Esophagus squamous epithelium (tissue), 5 donors: Measurements from ENCODE around the gene AXIN1. TPM values are rescaled to one million over a fixed set of nuclear protein-coding genes. Genes with fewer than 3 reads are reported as not detected.
A peak's percentile ranks its signal among the peaks of the same experiment; 100 is the strongest.

Experiments used
- DNase-seq: peaks from one replicate; lab custom pipeline; 2025; lab: John Stamatoyannopoulos, UW
- H3K27ac ChIP-seq, 4 donors: fragments of 200-600 bp; sonication (generic); one replicate each; pipeline ENCODE4 v1.5.1; 2016 to 2019; ENCODE audit warnings: mild to moderate bottlenecking in 1 of 4
- H3K27me3 ChIP-seq, 4 donors: fragments of 200-600 bp; sonication (generic); 1 replicate in 3 of 4; 2 replicates in 1 of 4; pipeline versions ENCODE4 v1.5.1 to v1.6.0; 2017 to 2021; ENCODE audit warnings: antibody characterized with exemption in 1 of 4
- H3K36me3 ChIP-seq, 3 donors: fragments of 200-600 bp; sonication (generic); one replicate each; pipeline ENCODE4 v1.5.1; 2016 to 2019
- H3K4me1 ChIP-seq, 3 donors: fragments of 200-600 bp; sonication (generic); one replicate each; pipeline ENCODE4 v1.5.1; 2017 to 2019
- H3K4me3 ChIP-seq, 4 donors: fragments of 200-600 bp; sonication (generic); 1 replicate in 3 of 4; 2 replicates in 1 of 4; pipeline ENCODE4 v1.5.1; 2016 to 2019; ENCODE audit warnings: mild to moderate bottlenecking in 2 of 4, moderate library complexity in 1 of 4
- H3K9me3 ChIP-seq, 3 donors: fragments of 200-600 bp; sonication (generic); one replicate each; pipeline ENCODE4 v1.5.1; 2016 to 2019
- CTCF ChIP-seq, 6 experiments: fragments of 450-650 bp in 4 of 6; fragments of 200-600 bp in 2 of 6; sonication (generic) in 2 of 6; IDR thresholded peaks; one replicate each; pipeline ENCODE4 v1.5.1; 2016 to 2019; ENCODE audit warnings: antibody characterized with exemption in 6 of 6, mild to moderate bottlenecking in 4 of 6, moderate library complexity in 4 of 6
- POLR2A ChIP-seq, 4 donors: fragments of 450-650 bp; IDR thresholded peaks; one replicate each; pipeline ENCODE4 v1.6.1; 2017; ENCODE audit warnings: antibody characterized with exemption in 4 of 4, mild to moderate bottlenecking in 4 of 4, moderate library complexity in 3 of 4
- WGBS, 2 donors: methylation state at CpG; one replicate each; pipeline ENCODE4 v1.1.5; 2018; 5-methylcytosine and 5-hydroxymethylcytosine counted together
- intact Hi-C: fragments of 100-400 bp; cut with DNase I; formaldehyde crosslinking; loops from one replicate; pipeline ENCODE4 v1.15.0; 2022
- total RNA-seq, 4 donors: library from RNA; depleted of rRNA; stranded (reverse); fragments of >200 nt; gene quantifications; one replicate each; pipeline ENCODE4 v1.1.0, GENCODE V29; 2016
- donor health status: DM: yes; HTN: yes; CAD: no.

AXIN1 gene, protein sequence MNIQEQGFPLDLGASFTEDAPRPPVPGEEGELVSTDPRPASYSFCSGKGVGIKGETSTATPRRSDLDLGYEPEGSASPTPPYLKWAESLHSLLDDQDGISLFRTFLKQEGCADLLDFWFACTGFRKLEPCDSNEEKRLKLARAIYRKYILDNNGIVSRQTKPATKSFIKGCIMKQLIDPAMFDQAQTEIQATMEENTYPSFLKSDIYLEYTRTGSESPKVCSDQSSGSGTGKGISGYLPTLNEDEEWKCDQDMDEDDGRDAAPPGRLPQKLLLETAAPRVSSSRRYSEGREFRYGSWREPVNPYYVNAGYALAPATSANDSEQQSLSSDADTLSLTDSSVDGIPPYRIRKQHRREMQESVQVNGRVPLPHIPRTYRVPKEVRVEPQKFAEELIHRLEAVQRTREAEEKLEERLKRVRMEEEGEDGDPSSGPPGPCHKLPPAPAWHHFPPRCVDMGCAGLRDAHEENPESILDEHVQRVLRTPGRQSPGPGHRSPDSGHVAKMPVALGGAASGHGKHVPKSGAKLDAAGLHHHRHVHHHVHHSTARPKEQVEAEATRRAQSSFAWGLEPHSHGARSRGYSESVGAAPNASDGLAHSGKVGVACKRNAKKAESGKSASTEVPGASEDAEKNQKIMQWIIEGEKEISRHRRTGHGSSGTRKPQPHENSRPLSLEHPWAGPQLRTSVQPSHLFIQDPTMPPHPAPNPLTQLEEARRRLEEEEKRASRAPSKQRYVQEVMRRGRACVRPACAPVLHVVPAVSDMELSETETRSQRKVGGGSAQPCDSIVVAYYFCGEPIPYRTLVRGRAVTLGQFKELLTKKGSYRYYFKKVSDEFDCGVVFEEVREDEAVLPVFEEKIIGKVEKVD
- total RNA-seq: 10 to 100 TPM; 17.8 to 32.2 (median 22.2) TPM

DNA sequence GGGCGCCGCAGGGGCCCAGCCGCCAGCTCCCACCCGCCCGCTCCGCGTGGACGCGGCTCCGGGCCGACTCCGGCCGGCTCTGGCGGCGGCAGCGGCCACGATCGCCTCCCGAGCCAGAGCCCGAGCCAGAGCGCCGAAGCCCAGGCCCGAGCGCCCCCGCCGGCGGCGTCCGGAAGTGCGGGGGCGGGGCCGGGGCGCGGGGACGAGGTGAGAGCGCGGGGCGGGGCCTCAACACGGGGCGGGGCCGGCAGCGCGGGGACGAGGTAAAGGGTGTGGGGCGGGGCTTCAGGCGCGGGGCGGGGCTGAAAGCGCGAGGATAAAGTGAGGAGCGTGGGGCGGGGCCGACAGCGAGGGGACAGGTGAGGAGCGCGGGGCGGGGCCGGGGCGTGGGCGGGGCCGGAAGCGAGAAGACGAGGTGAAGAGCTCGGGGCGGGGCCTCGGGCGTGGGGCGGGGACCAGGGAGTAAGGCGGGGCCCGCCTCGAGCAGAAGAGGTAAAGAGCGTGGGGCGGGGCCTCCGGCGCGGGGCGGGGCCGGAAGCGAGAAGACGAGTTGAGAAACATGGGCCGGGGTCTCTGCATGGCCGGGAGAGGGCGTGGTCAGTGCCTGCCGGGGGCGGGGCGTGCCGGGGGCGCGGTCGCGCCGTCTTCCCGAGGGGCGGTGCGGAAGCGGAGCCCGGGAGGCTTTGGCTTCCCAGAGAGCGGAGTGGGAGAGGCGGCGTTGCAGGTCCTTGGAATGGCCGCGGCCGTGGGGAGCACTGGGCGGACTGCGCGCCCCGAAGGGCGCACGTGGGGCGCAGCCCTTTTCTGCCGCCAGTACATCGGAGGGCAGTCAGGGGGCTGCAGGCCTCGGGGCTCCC, at the start of gene AXIN1:
TSS of gene AXIN1 (minus strand) at position 177 of the 857 bp plus-strand sequence. CDS start 5,698 bp downstream, outside the sequence.
- peaks cover 9 to 52% (median 22%) of the 10 kb centered on the region in 3 donors for H3K4me1 ChIP-seq
- peak in 3 of 4 donors; percentile 79 to 95 (median 92) for TF ChIP-seq POLR2A (IDR thresholded peaks at IDR 0.05)
- peak in 5 of 6 experiments; percentile 45 to 68 (median 50) for TF ChIP-seq CTCF (IDR thresholded peaks at IDR 0.05)
- no peaks in the 10 kb centered on the region for H3K36me3 ChIP-seq
- H3K27ac ChIP-seq: peak within 1 kb of the TSS; percentile 88 to 95 (median 90)
- WGBS, 2 donors: 0% methylated on average over 23 of the region's 113 CpGs; no CpG with 5 or more reads in 1 of the 2 donors
- H3K9me3 ChIP-seq: no peaks in the 10 kb centered on the region
- peak; percentile 99 for DNase-seq
- intact Hi-C loops: no loop called here
- peak within 1 kb of the TSS; percentile 51 to 90 (median 80) for H3K4me3 ChIP-seq
- no peaks in the 10 kb centered on the region for H3K27me3 ChIP-seq

- intact Hi-C loops: no loop called here
- TF ChIP-seq CTCF (IDR thresholded peaks at IDR 0.05) (peak in 5 of 6 experiments; percentile 11 to 51 (median 36)), POLR2A (IDR thresholded peaks at IDR 0.05) (peak in 2 of 4 donors; percentile 77 to 94)
- Histone ChIP-seq H3K36me3 (no peaks in the 10 kb centered on the region), H3K4me1 (peaks cover 11 to 48% (median 12%) of the 10 kb centered on the region in 3 donors), H3K4me3 (peak within 1 kb of the TSS; percentile 82 to 98 (median 85)), H3K27ac (peak within 1 kb of the TSS; percentile 91 to 97 (median 94)), H3K9me3 (no peaks in the 10 kb centered on the region), H3K27me3 (no peaks in the 10 kb centered on the region)
- DNase-seq: peak; percentile 86
- WGBS, 2 donors: 0 to 2% methylated on average over 10 to 22 of the region's 91 CpGs
Measured at GRCh38 chr16:401468-402348, 49.2 kb upstream of the AXIN1 start, which contains the start of gene DECR2. Gene DECR2, plus strand, starts transcription at chr16:401885. Its CDS starts 79 bp downstream, at chr16:401964.

GRCh38 chr16:400061-400591, 47.6 kb upstream of the AXIN1 start:
- intact Hi-C loops: no loop called here
- Histone ChIP-seq H3K27me3 (no peaks in the 10 kb centered on the region), H3K36me3 (no peaks in the 10 kb centered on the region), H3K4me3 (peak overlapping the region in 3 of 4 donors; percentile 82 to 98 (median 85)), H3K4me1 (peaks cover 11 to 58% (median 12%) of the 10 kb centered on the region in 3 donors), H3K9me3 (no peaks in the 10 kb centered on the region), H3K27ac (peak overlapping the region; percentile 78 to 97 (median 92))
- TF ChIP-seq POLR2A (IDR thresholded peaks at IDR 0.05) (no peak), CTCF (IDR thresholded peaks at IDR 0.05) (no peak)
- 54 to 67% methylated on average over 3 to 5 of the region's 10 CpGs for WGBS, 2 donors
- no peak for DNase-seq
